Renal cortex interstitium (tissue), 11 donors: ENCODE measurements around the gene CRADD. TPM values are rescaled to one million over a fixed set of nuclear protein-coding genes. Genes with fewer than 3 reads are reported as not detected.
"Not testable (repeated sequence)": the region's sequence is repeated elsewhere in the genome, so short reads cannot be mapped to it uniquely, and the experiment has no call there.

Source experiments
- DNase-seq, 11 donors: peaks; one replicate each; pipeline ENCODE4 v3.0.0-alpha.2; 2013; ENCODE audit warnings: low read depth in 9 of 11, low spot score in 4 of 11; ENCODE audit errors: extremely low read depth in 1 of 11
- polyA plus RNA-seq, 3 donors: library from polyadenylated mRNA; unstranded; fragments of 120-200 nt; gene quantifications; one replicate each; pipeline ENCODE4 v1.2.1, GENCODE V29; 2013; ENCODE audit not compliant: insufficient read length in 3 of 3

CRADD gene
- polyA plus RNA-seq, 3 donors, result 9.9 to 11.5 (median 11.0) TPM

DNA sequence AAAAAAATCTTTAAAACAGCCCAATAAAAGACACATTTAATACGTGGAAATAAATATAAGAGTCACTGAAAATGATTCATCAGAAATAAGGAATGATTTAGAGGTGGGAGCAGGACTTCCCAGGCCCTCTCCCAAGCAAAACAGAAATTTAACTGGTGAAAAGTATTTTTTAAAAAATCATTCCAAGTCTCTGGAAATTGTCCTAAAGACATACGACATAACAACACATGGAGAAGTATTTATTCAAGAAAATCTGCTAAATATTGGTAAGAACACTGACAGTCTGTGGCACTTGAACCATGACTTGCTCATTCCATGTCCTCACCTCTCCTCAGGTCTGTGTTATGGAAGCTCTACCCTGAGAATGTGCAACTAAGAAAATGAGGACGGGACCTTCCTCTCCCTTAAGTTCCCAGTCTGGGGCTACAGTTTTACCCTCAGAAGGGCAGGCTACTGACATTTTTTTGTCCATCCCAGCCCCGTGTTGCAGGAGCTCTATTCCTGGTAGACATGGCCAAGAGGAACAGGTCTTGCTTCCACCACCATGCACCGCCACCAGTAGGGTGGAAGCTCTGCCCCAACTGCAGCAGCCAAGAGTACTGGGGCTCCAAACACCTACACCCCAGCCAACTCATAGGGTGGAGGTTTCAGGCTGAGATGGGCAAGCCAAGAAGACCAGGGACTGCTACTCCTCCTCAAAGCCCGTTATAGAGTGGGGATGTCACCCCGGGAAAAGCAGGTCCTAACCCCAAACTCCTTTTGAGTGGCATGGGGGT is 193.0 kb downstream of the CRADD start:
- DNase-seq, result no peak

DNA sequence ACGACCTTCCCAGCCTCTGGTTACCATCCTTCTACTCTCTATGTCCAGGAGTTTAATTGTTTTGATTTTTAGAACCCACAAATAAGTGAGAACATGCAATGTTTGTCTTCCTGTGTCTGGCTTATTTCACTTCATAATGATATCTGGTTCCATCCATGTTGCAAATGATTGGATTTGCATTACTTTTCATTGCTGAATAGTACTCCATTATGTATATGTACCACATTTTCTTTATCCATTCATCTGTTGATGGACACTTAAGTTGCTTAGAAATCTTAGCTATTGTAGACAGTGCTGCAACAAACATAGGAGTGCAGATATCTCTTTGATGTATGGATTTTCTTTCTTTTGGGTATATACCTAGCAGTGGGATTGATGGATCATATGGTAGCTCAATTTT is 194.4 kb downstream of the CRADD start:
- not testable (repeated sequence) for DNase-seq

DNA sequence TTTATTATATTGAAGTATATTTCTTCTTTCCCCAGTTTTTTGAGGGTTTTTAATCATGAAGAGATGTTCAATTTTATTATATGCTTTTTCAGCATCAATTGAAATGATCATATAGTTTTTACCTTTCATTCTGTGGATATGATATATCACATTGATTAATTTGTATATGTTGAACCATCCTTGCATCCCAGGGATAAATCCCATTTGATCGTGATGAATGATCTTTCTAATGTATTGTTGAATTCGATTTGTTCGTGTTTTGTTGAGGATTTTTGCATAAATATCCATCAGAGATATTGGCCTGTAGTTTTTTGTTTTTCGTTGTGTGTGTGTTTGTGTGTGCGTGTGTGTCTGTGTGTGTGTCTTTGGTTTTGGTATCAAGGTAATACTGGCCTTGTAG is 196.4 kb downstream of the CRADD start:
- DNase-seq, result no peak

DNA sequence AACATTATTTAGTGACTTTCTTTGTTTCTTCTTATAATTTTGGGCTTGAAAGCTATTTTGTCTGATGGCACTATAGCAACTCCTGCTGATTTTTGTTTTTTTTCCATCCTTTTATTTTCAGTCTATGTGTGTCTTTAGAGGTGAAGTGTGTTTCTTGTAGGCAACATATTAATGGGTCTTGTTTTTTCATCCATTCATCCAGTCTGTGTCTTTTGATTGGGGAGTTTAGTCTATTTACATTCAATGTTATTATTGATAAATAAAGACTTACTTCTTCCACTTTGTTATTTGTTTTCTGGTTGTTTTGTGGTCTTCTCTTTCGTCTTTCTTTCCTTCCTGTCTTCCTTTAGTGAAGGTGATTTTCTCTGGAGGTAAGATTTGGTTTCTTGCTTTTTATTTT is 198.0 kb downstream of the CRADD start:
- no peak for DNase-seq

DNA sequence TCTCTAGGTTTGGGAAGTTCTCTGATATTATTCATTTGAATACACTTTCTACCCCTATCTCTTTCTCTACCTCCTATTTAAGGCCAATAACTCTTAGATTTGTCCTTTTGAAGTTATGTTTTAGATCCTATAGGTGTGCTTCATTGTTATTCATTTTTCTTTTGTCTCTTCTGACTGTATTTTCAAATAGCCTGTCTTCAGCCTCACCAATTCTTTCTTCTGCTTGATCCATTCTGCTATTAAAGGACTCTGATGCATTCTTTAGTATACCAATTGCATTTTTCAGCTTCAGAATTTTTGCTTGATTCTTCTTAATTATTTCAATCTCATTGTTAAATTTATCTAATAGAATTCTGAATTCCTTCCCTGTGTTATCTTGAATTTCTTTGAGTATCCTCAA is 199.2 kb downstream of the CRADD start:
- no peak for DNase-seq

DNA sequence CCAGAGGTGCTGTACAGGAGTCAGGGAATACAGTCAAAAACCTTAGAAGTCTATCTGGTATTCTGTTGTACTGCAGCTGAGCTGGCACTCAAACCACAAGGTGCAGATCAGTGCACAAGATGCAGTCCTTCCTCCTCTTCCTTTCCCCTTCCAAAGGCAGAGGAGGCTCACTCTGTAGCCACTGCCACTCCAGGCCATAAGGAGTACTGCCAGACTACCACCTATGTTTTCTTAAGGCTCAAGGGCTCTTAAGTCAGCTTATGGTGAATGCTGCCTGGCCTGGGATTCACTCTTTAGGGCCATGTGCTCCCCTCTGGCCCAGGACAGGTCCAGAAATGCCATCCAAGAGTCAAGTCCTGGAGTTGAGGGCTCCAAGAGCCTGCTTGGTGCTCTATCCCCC is 200.3 kb downstream of the CRADD start:
- DNase-seq, result no peak

DNA sequence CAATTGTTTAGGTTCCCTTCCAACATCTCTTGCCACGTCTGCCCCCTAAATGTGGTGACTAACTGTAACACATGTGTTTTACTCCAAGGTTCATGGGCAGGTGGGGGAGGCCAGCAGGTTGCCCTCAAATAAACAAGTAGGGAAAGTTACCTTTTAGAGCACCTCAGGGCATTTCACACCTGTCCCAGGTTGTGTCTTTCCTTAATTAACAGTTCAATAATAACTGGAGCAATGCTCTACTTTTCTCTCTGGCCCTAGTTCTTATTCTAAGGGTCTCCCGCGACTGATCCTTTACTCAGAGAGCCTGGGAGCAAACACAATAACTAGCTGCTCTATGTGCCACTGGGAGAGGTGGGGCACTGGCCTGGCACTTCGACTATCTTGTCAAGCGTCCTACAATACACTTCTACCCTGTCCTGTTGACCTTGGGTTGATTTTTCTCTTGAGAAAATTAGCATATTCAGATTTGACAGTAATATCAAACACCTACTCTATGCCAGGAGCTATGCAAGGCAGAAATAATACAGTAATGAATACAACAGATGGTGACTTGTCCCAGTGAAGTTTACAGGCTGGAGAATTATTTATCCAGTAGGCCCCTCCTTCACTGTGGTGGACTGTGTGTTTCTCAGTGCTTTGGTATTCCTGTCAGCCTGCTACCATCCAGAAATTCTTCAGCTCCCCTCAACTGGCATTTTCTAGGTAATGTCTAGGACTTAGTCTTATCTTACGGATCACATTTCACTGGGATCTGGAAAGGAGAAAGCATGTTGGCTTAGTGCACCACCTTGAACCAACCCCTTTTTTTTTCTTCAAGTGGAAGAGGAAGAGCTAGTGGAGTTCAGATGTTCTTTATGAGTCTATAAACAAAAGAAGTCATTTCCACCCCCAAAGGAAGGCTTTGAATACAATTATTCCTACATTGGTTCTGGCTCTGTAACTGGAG is 202.6 kb downstream of the CRADD start:
- no peak for DNase-seq

DNA sequence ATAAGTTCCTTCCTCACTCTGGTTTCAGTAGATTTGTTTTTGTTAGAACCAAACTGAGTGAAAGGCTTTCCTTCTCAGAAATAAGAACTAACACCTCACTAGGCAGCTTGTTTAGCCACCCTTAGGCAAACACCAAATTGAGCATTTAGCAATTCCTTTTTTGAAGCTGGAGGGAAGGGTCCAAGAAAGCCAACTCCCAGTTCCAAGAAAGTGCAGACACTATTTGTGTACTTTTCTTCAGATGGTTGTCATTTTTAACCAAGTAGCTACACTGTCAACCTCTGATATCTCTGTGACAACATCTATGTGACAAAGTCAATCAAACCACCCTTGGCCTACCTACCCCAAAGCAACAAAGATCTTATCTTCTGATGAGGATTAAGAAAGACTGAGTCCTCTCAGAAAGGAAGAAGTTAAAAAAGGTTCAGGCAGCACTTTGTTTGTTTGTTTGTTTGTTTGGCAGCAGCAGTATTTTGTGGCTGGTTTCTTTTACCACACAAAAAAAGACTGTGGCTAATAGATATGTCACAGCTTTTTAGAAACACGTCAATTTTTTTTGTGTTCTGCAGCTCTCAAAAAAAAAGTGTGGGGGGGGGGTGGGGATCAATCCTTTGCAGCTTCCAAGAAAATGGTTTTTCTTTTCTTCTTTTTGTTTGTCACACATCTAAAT is 203.8 kb downstream of the CRADD start:
- no peak for DNase-seq

DNA sequence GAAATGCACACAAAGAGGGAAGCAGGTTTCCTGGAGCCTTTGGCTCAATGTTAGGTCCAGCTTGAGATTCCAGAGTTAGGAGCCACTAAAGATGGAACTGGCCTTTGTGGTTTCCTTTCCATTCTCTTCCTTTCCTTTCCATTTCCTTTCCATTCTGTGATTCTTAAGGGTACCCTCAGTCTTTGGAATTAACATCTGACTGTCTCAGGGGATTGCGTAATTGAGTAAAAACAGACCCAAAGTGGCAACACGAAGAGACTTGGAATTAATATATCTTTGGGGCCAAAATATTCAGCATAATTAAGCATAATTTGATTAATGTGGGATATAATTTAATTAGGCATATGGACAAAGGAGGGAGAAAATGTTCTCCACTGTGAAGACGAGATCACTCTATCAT is 205.6 kb downstream of the CRADD start:
- DNase-seq, result no peak

DNA sequence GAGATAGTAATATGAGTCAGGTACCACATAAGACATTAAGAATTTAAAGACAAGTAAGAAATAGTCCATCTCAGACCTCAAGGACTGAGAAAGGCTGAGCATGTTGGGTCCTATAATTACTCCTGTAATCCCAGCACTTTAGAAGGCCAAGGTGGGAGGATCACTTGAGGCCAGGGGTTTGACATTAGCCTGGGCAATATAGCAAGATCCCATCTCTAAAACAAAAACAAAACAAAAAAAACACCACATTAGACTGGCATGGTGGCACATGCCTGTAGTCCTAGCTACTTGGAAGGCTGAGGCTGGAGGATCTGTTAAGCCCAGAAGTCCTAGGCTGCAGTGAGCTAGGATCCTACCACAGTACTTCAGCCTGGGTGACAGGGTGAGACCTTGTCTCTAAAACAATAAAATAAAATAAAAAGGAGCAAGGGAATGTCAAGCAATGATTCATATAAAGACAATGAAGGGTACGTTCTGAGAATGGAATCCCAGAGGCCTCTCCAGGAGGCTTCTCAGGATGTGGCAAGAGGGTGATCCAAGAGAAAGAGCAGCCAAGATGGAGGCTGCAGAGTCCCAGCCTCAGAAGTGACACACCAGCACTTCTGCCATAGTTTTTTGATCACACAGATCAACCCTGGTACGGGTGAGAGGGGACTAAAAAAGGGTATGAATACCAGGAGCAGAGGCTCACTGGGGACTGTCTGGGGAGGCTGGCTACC is 206.4 kb downstream of the CRADD start:
- no peak for DNase-seq

DNA sequence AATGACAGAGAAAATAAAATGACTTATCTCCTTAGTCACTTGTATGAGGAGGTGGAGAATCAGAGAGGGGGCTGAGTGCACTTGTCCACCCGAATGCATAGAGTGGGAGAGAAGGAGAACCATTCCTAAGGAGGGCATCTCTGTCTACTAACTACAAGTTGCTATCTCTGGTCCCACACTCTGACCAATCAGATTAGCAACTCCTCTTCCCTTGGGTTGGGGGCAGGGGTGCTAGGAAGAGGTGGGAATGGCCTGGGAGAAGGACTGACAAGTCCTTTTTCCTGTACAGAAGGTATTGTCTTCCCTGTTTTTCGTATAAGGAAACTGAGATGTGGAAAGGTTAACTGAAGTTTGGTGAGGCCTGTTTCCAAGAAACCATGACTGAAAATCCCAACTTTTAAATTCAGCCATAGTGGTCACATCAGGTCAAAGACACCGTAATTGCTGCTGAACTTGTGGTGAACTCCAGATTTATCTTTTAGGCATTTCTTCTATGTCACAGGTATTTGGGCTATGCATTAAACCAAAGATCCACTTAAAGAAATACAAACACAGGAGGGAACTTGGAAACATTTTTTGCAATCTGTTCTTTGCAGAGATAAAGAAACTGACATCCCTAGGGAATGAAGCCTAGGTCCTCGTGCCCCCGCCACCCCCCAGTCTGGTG is 207.8 kb downstream of the CRADD start:
- no peak for DNase-seq

DNA sequence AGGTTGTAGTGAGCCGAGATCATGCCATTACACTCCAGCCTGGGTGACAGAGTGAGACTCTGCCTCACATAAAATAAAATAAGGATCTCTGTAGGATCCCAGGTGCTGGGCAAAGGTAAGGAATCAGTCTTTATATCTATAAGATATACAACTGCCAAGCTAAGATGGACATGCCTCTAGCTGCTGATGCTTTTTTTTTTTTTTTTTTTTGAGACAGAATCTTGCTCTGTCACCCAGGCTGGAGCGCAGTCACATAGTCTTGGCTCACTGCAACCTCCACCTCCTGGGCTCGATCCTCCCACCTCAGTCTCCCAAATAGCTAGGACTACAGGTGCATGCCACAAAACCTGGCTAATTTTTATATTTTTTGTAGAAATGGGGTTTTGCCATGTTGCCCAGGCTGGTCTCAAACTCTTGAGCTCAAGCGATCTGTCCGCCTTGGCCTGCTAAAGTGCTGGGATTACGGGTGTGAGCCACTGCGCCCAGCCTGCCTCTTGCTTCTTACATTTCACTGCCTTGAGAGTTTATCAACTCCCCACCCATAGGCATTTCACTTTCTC is 208.9 kb downstream of the CRADD start:
- not testable (repeated sequence) for DNase-seq

DNA sequence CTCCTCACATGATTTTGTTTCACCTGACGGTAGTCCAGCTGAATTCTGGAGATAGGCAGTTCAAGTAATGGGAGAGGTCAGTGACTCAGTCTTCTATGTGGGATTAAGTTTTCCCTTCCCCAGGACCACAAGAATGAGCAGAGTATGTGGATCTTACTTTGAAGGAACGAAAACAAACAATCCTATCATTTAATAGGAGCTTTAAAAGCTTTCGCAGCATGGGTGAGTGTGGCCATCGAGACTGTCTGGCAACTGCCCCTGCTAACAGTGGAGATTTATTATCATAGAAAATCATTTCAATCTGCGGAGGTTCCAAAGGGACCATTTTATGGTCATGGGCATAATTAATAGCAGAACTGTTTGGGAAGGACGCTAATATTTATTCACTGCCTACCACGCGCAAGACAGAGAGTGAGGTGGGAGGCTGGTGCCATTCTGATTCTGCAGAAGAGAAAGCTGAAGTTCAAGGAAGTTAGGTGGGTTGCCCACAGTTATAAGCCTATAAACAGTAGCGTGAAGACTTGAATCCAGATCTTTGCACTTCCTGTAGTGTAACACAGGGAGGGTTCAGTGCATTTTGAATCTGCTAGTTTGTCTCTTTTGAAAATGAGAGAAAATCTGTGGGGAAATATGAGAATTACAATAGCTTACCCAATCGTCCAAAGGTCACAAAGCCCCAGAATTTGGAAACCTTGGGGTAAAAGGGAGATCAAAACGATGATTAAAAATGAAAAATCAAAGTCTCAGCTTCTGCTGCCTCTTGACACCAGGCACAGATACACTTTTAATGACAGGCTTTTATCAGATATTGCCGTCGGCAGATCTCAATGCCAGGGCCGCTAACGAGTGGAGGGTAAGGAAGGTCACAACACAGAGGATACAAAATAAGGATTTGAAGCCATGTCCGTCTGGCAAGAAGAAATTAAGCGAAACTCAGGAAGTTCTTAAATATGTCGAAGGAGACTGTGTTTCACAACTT is 209.6 kb downstream of the CRADD start:
- no peak for DNase-seq

DNA sequence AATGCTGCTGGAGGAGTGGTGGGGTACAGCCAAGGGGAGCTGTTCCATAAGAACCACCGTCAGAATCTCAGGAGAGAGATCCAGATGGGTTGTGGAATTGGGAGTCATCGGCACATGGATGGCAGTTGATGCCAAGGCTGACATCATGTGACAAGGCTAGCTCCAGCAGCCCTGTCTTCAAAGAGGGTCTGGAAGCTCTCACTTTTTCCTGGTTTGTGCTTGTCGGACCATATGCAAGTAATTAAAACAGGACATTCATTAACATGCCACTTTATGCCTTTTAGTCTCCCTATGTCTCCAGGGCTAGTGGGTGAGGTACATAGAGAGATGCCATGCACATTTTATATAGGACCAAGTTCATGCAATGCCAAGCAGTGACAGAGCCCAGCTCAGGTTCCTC is 211.8 kb downstream of the CRADD start:
- no peak for DNase-seq

DNA sequence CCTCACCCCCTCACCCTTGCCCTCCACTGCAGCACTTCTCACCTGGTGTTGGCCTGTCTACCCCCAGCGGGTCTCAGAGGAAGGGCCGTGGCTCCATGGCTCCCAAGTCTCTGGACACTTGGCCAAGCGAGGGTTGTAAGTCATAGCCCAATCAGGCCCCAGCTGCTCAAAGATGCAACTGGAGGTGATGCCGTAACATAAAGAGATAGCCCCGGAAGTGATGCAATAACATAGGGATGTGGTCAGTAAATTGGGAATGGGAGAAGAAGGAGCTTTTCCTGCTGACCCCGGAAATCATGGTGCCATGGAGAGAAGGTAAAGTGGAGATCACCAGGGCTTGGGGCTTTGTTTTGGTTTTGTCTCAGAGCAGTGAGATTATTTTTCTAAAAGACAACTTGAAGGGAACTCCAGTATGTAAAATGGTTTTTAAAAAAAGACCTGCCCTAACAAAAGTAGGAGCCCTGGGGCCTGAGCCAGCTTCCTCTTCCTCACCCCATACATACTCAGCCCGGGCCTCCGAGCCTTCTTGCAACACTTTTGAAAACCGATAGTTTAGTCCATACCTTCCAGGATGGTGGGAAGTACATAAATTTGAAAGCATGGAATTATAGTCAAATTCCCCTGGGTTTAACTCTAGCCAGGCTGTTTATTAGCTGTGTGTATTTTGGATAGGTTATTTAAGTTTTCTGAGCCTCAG is 212.5 kb downstream of the CRADD start:
- no peak for DNase-seq

DNA sequence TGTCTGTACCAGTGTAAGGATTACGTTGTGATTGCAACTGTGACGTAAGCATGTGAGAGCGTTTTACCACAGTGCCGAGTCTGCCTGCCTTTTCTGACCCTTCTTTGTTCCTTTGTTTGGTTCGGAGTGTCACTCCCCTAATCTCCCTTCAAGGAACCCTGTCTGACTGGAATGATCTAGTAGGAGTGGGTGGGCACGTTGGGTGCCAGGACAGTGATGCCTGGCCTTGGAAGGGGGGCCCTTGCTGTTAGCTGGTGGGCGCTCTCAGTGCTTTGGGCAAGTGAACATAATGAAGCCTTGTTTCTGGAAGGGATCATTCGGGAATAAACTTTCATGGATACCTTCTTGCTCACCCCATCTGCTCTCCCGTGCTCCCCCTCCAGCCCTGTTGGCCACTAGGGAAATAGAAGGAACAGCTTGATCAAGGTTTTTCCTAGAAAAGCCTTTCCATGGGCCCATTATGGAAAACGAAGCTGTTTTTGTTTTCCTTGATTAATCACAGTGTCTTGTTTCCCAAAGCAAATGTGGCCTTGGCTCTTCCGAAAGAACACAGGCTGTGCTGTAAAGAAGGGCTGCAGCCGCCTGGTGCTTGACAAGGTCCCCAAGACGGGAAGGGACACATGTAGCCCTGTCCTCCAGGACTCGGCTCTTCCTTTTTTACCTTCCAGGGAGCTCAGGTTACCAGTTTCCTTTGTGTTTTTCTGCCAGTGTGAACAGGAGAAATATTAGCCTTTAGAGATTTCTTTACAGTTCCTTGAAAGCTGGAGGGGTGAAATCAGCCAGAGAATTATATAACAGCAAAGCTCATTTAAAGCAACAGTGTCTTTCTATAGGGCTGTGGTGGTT is 215.5 kb downstream of the CRADD start:
- peak in 8 of 11 donors; percentile 17 to 36 (median 28) for DNase-seq
